NCI-H2196 treated with DMSO at 0.1 percent for 48 hours (cell line): ENCODE results near the gene TNFRSF4.
"Not testable (repeated sequence)": the region's sequence is repeated elsewhere in the genome, so short reads cannot be mapped to it uniquely, and the experiment has no call there.

Source experiments
- DNase-seq: peaks from one replicate; lab custom pipeline; 2025; ENCODE audit not compliant: unreplicated experiment; lab: John Stamatoyannopoulos, UW

The TNFRSF4 gene

DNA sequence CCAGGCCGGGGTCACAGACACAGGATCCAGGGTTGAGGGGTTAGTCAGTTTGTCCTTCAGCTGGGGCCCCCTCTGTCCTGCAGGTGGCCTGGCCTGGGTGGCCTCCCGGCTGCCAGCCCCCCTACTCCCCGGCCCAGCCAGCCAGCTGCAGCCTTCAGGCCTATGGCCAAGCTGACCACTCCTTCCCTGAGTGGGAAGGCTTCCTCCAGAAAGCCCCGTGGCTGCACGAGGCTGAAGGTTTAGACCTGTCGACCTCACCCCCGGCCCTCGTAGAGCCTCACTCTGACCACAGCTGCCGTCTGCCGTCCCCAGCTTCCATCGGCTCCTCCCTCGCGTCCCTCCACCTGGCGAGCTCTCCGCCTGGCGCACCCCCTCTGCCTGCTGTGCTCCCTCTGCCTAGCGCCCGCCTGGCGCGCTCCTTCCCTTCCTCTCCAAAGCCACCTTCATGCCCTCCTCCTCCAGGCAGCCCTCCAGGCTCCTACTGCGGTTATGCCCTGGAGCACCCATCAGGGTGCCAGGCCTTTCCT is 30.7 kb downstream of the TNFRSF4 start:
- no peak for DNase-seq

GRCh38 chr1:1182491-1183220 is 31.3 kb downstream of the TNFRSF4 start:
- no peak for DNase-seq

DNA sequence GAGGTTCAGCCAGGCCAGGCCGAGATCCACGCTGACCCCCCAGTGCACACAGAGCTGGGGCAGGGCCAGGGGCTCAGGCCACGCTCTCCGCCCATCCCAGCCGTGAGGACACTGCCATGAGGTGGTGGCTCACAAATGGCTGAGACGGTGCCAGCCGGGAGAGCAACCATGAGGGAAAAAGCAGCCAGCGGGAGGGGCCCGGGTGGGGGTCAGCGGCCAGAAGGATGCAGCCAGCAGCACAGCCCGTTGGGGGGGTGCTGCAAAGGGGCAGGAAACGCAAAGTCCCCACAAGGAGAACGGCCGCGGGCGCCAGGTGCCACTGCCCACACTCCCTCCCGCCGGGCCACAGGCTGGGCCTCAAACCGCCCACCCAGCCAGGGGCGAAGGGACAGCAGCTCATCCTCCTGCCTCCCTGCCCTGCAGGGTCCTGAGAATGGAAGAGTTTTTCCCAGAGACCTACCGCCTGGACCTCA is 32.0 kb downstream of the TNFRSF4 start:
- no peak for DNase-seq

DNA sequence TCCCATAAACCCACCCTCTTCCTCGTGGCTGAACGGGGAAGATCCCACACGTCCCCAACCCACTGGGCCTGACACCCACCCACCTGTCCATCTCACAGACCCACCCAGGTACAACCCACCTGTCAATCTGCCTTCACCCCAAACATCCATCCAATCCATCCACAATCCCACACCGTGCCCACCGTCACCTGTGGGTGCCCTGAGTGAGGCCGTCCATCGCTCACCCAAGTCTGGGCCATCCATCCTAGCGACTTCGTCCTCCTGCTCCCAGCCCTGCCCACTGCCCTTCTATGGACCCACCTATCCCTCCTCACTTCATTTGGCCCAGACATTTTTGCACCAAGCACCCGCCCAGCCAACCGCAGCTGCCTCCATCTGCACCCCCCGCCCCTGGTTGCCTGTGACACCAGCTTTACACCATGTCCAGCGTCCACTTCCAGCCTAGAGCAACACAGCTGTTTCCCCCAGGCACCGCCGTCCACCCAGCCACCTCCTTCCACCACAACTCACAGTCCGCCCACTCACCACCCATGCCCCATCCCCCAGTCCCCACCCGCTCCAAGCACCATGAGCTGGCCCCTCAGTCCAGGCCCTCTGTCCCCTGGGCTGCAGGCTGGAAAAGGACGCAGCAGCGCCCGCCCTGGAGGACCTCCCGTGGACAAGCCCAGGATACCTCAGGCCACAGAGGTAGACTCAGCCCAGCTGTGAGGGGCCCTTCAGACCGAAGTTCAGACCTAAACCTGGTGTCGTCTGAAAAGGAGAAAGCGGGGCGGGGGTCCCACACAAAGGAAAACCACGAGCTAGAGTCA is 32.6 kb downstream of the TNFRSF4 start:
- no peak for DNase-seq

- DNase-seq, result no peak
Measured at GRCh38 chr1:1179983-1180861, 33.7 kb downstream of the TNFRSF4 start.

DNA sequence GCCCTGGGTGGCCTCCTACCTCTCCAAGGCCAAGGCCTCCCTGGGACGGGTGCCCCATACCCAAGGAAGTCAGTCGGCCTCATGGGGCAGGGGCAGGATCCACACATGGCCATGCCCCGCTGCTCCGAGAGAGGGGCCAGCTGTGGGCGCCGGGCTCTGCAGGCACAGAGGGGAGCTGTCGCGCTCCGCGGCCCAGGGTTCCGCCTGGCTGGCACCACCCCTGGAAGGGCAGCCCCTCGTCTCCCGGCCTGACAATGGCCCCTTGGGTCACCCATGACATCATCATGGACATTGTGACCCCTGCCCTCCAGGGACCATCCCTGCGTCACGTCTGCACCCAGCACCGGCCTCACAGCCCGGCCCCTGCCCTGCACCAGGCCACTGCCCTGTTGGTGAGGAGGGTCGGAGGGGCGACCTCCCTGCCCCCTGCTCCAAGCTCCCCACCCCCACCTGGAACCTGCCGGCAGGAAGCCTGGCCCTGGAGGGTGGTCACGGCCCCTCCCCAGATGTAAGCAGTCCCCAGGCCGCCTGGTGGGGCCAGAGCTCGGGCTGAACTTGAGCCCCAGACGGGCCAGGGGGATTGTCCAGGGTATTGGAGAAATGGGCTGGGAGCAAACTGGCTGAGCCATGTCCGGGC is 34.5 kb downstream of the TNFRSF4 start:
- DNase-seq, result no peak

GRCh38 chr1:1178794-1179331 is 35.1 kb downstream of the TNFRSF4 start:
- DNase-seq, result no peak

GRCh38 chr1:1177452-1178206 is 36.3 kb downstream of the TNFRSF4 start:
- DNase-seq, result no peak

DNA sequence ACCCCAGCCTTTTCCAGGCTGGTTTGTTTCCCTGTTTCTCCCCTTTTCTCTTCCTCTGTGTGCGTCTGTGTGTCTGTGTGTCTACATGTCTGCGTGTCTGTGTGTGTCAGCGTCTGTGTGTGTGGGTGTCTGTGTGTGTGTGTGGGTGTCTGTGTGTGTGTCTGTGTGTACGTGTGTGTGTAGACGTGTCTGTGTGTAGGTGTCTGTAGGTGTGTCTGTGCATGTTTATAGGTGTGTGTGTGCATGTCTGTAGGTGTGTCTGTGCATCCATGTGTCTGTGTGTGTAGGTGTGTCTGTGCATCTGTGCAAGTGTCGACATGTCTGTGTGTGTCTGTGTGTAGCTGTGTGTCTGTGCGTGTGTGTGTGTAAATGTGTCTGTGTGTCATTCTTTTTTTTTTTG is 37.0 kb downstream of the TNFRSF4 start:
- DNase-seq, result no peak

DNA sequence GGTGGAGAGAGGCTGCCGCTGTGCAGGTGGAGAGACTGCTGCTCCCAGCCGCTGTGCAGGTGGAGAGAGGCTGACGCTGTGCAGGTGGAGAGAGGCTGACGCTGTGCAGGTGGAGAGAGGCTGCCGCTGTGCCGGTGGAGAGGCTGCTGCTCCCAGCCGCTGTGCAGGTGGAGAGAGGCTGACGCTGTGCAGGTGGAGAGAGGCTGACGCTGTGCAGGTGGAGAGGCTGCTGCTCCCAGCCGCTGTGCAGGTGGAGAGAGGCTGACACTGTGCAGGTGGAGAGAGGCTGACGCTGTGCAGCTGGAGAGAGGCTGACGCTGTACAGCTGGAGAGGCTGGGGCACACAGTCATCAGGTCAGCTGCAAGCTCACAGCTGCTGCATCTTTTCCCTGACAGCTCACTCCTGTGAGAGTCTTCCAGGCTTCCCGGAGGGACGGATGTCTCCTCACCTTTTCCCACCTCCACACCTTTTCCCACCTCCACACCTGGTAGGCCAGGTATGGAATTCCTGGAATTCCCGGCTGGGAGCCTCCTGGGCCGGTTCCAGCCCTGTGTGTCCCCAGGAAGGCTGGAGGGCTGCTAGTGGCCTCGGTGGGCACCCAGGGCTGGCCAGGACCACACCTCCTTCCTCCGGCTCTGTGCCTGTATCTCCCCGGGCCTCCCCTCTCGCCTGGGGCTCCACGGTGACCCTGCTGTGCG is 37.7 kb downstream of the TNFRSF4 start:
- not testable (repeated sequence) for DNase-seq

- no peak for DNase-seq
Measured at GRCh38 chr1:1175221-1176062, 38.5 kb downstream of the TNFRSF4 start.

GRCh38 chr1:1173793-1174415 is 40.0 kb downstream of the TNFRSF4 start, which contains the start of gene TTLL10:
TTLL10 (plus strand) TSS chr1:1173880; CDS start chr1:1179216, 5,336 bp downstream.
- no peak for DNase-seq

DNA sequence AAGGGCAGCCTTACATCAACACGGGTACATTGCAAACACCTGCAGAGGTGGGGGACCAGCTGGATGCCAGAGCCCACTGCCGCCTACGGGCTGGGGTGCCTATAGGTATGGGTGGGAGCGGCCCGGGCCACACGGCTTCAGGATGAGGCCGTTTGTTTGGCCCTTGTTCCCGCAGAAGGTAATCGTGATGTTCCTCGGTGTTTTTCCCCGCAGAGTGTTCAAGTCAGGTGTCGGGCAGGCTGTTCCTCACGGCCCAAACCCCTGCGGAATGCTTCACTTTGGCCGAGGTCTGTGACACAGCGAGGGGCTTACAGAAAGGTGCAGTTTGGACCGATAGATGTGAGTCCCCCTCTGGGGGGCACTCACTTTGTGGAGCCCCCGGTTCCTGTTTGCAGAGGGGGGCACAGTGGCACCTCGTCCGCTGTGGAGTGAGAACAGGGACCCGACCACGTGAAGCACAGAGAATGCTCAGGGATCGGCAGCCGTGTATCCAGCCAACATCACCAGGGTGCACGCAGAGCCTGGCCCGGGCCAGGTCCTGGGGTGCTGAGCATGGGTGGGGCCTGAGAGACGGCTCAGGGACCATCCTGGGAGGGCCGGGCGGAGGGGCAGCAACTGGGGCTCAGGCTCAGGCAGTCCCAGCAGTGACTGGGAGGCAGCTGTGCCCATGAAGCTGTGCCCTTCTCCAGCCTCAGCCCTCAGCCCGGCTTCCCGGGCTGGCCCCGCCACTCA is 40.7 kb downstream of the TNFRSF4 start:
- no peak for DNase-seq

- DNase-seq, result no peak
Measured at GRCh38 chr1:1171546-1172340, 42.2 kb downstream of the TNFRSF4 start.

DNA sequence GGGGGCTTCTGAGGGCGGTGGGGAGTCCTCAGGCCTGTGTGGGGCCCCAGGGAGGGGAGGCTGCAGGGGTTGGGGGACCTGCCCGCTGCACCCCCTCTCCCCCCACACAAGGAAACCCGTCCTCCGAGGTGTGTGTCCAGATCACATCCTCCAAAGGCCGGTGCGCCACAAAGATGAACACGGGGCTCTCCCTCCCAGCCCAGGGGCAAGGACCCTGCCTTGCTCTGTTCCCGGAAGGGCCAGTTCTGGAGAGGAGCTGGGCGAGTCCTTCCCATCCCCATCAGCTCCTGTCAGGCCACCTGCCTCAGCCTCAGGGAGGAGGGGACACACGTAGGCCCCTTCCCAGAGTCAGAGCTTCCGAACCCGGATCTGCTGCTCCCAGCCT is 42.8 kb downstream of the TNFRSF4 start:
- no peak for DNase-seq
